ENCODE measurements around the gene ZEB1.

- TF ChIP-seq CTCF (IDR thresholded peaks at IDR 0.05; ENCODE audit: low read length) (no peak), EZH2 (optimal IDR thresholded peaks at IDR 0.05; ENCODE audit: low read depth, low read length) (no peak), EZH2phosphoT487 (IDR thresholded peaks at IDR 0.05; ENCODE audit: low read length) (no peak)
These were observed 22.5 kb downstream of the ZEB1 start for GRCh38 chr10:31341552-31341951.
